ENCODE data around the gene DNAJC2.
"Not testable (repeated sequence)": the region's sequence is repeated elsewhere in the genome, so short reads cannot be mapped to it uniquely, and the experiment has no call there.

Gene DNAJC2

GRCh38 chr7:103266229-103266628 lies 78.3 kb downstream of the DNAJC2 start:
- H3K36me3 ChIP-seq (ENCODE audit: control insufficient read depth in 2 of 2, insufficient read depth in 2 of 2, low read length in 2 of 2); H3K4me3 ChIP-seq (ENCODE audit: low read length in 2 of 2); H3K27me3 ChIP-seq (ENCODE audit: control insufficient read depth in 1 of 2, insufficient read depth in 2 of 2, low read length in 2 of 2); H3K9me3 ChIP-seq (ENCODE audit: control insufficient read depth in 2 of 2, low read length in 2 of 2); H3K27ac ChIP-seq (ENCODE audit: low read length); H3K4me1 ChIP-seq (ENCODE audit: control insufficient read depth, insufficient read depth, low read length); H3K9ac ChIP-seq (ENCODE audit: low read length in 2 of 2): not testable (repeated sequence)

GRCh38 chr7:103264054-103264453 lies 80.5 kb downstream of the DNAJC2 start:
- H3K27me3 ChIP-seq (ENCODE audit: control insufficient read depth in 1 of 2, insufficient read depth in 2 of 2, low read length in 2 of 2); H3K9me3 ChIP-seq (ENCODE audit: control insufficient read depth in 2 of 2, low read length in 2 of 2); H3K4me1 ChIP-seq (ENCODE audit: control insufficient read depth, insufficient read depth, low read length); H3K4me3 ChIP-seq (ENCODE audit: low read length in 2 of 2); H3K9ac ChIP-seq (ENCODE audit: low read length in 2 of 2); H3K36me3 ChIP-seq (ENCODE audit: control insufficient read depth in 2 of 2, insufficient read depth in 2 of 2, low read length in 2 of 2); H3K27ac ChIP-seq (ENCODE audit: low read length): not testable (repeated sequence)
